Brain microvascular endothelial cell (primary cell): ENCODE data around the gene HCK.
"Not testable (repeated sequence)": the region's sequence is repeated elsewhere in the genome, so short reads cannot be mapped to it uniquely, and the experiment has no call there.

ENCODE experiments used
- DNase-seq: peaks from one replicate; pipeline ENCODE4 v3.0.0-alpha.2; 2020
- H3K27ac ChIP-seq: fragments of 250-450 bp; sonication (Bioruptor Pico); 2 replicates; pipeline ENCODE4 v1.5.1; 2020; ENCODE audit warnings: mild to moderate bottlenecking, moderate library complexity
- H3K27me3 ChIP-seq: fragments of 250-450 bp; sonication (Bioruptor Pico); replicated peaks from 2 replicates; pipeline ENCODE4 v1.5.1; 2020; ENCODE audit warnings: mild to moderate bottlenecking
- H3K36me3 ChIP-seq: fragments of 250-450 bp; sonication (Bioruptor Pico); replicated peaks from 2 replicates; pipeline ENCODE4 v1.5.1; 2020; ENCODE audit warnings: mild to moderate bottlenecking
- H3K4me3 ChIP-seq: 2 replicates; pipeline ENCODE4 v1.5.1; 2011; ENCODE audit warnings: low read depth, mild to moderate bottlenecking, control low read depth, low read length, moderate library complexity
- in situ Hi-C: cut with HindIII; loops from 2 replicates; pipeline ENCODE4 v1.10.0; 2017; ENCODE audit warnings: low sequenced_read_pairs, low pct_ligation_motif_present
- TF ChIP-seq, protein P1 (sequence below): IDR thresholded peaks from 2 replicates; pipeline ENCODE4 v1.5.1; 2011; ENCODE audit warnings: low read depth, mild to moderate bottlenecking, moderate library complexity, low read length, control low read depth, inconsistent platforms; ENCODE audit errors: missing control alignments

Gene HCK

GRCh38 chr20:32114305-32114960, 62.4 kb downstream of the HCK start:
- Histone ChIP-seq H3K4me3 (no peak overlapping the region), H3K27ac (no peak overlapping the region), H3K36me3 (peaks cover 8% of the 10 kb centered on the region), H3K27me3 (no peaks in the 10 kb centered on the region)
- TF ChIP-seq, protein P1, sequence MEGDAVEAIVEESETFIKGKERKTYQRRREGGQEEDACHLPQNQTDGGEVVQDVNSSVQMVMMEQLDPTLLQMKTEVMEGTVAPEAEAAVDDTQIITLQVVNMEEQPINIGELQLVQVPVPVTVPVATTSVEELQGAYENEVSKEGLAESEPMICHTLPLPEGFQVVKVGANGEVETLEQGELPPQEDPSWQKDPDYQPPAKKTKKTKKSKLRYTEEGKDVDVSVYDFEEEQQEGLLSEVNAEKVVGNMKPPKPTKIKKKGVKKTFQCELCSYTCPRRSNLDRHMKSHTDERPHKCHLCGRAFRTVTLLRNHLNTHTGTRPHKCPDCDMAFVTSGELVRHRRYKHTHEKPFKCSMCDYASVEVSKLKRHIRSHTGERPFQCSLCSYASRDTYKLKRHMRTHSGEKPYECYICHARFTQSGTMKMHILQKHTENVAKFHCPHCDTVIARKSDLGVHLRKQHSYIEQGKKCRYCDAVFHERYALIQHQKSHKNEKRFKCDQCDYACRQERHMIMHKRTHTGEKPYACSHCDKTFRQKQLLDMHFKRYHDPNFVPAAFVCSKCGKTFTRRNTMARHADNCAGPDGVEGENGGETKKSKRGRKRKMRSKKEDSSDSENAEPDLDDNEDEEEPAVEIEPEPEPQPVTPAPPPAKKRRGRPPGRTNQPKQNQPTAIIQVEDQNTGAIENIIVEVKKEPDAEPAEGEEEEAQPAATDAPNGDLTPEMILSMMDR: no peak
- no peak for DNase-seq
- in situ Hi-C loops: no loop called here

DNA sequence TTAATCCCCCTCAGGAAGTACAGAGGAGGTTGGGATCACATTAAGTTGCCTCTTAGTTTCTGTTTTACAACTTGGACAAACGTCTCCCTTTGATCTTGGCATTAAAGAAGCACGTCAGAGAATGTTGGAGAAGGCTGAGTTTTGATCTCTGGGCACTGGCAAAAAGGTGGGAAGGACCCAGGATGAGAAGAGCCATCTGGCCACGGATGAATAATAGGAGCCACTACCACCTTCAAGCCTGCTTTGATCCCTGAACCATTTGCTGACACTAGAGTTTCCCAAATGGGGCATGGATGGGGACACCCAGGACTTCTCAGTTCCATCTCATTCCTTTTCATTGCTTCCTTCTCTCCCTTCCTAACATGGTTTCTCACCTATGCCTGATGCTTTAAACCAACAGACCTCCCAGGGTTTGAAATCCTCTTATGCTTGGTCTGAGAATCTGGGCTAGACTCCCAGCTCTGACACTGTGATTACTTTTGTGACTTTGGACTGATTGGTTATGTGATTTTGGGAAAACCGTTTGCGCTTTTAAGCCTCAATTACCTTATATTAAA, 63.2 kb downstream of the HCK start:
- TF ChIP-seq, protein P1: no peak
- no peaks in the 10 kb centered on the region for H3K27me3 ChIP-seq
- peaks cover 5% of the 10 kb centered on the region for H3K36me3 ChIP-seq
- no peak for DNase-seq
- in situ Hi-C loops: no loop called here
- H3K4me3 ChIP-seq: no peak overlapping the region
- H3K27ac ChIP-seq: no peak overlapping the region

- no peak overlapping the region for H3K27ac ChIP-seq
- in situ Hi-C loops: no loop called here
- peaks cover 5% of the 10 kb centered on the region for H3K36me3 ChIP-seq
- no peaks in the 10 kb centered on the region for H3K27me3 ChIP-seq
- no peak for DNase-seq
- no peak overlapping the region for H3K4me3 ChIP-seq
- TF ChIP-seq, protein P1: no peak
Observed at GRCh38 chr20:32116079-32116521, 64.1 kb downstream of the HCK start.

GRCh38 chr20:32116796-32117195, 64.8 kb downstream of the HCK start:
- H3K27me3 ChIP-seq, in situ Hi-C loops, H3K36me3 ChIP-seq, H3K4me3 ChIP-seq, DNase-seq, H3K27ac ChIP-seq: not testable (repeated sequence)

GRCh38 chr20:32118427-32118826, 66.4 kb downstream of the HCK start:
- H3K4me3 ChIP-seq, H3K27me3 ChIP-seq, H3K27ac ChIP-seq, DNase-seq, in situ Hi-C loops, H3K36me3 ChIP-seq: not testable (repeated sequence)

GRCh38 chr20:32119734-32120133, 67.7 kb downstream of the HCK start:
- in situ Hi-C loops: no loop called here
- TF ChIP-seq, protein P1: no peak
- no peak overlapping the region for H3K27ac ChIP-seq
- H3K27me3 ChIP-seq: no peaks in the 10 kb centered on the region
- no peak overlapping the region for H3K4me3 ChIP-seq
- DNase-seq: no peak
- H3K36me3 ChIP-seq: peaks cover 5% of the 10 kb centered on the region

- DNase-seq, in situ Hi-C loops, H3K4me3 ChIP-seq, H3K27me3 ChIP-seq, H3K27ac ChIP-seq, H3K36me3 ChIP-seq: not testable (repeated sequence)
Observed at GRCh38 chr20:32121908-32122307, 69.9 kb downstream of the HCK start.
